DMS53 treated with DMSO at 0.1 percent for 48 hours (cell line): ENCODE results near the gene ARFGEF2.
"Not testable (repeated sequence)": the region's sequence is repeated elsewhere in the genome, so short reads cannot be mapped to it uniquely, and the experiment has no call there.

Source experiments
- DNase-seq: peaks from one replicate; lab custom pipeline; 2025; ENCODE audit not compliant: unreplicated experiment; lab: John Stamatoyannopoulos, UW

ARFGEF2 gene

DNA sequence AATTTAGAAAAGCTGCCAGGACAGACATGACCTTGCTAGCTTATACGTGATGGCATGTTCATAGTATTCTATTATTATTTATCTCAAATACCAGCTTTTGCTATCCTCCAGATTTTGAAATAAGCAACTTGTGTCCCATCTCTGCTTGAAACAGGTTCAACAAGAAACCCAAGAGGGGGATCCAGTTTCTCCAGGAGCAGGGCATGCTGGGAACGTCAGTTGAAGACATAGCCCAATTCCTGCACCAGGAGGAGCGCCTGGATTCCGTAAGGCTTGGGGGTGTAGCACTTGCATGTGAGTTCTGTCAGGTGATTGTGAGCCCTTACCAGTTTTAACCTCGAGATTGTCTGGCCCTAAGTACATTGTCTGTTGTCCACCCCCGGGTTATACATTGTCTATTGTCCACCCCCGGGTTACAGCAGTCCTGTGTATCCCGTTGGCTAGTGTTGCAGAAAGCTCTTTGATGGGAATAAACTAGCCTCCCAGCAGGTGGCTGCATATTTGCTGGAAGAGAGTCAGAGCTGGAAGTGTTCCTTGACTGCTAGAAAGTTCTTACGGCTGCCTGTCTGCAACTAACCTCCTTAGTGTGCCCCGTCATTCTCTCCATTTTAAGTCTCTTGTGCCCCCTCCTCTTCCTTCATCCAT, 63.2 kb downstream of the ARFGEF2 start:
- no peak for DNase-seq

DNA sequence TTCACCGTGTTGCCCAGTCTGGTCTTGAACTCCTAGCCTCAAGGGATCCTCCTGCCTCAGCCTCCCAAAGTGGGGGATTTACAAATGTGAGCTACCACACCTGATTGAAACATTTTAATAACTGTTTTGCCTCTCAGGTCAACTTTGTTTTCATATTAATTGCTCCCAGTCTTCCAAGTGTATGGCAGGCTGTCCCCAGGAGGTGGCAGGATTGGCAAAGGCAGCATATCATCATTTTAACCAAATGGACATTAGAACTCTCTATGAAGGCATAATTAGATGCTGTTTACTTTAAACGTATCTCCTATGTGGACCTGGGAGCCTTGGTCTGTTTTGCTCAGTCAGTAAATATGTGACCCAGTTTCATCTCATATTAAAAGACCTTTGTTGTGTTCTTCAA, 65.4 kb downstream of the ARFGEF2 start:
- DNase-seq, result no peak

DNA sequence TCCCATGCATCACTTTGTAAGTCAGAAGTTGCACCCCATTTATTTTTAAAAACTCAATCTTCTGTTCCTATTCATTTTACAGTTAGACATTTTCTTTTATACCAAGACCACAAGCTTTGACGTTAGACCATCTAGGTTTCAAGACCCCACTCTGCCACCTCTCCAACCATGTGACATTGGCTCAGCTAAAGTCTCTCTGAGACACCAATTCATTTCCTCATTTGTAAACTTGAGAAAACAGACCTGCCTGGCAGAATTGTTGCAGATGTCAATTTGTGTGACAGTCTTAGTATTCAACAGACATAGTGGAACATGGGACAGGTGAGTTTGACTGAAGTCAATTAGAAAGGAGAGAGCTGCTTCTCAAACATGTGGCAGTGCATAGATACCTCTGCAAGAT, 69.0 kb downstream of the ARFGEF2 start:
- DNase-seq, result no peak

DNA sequence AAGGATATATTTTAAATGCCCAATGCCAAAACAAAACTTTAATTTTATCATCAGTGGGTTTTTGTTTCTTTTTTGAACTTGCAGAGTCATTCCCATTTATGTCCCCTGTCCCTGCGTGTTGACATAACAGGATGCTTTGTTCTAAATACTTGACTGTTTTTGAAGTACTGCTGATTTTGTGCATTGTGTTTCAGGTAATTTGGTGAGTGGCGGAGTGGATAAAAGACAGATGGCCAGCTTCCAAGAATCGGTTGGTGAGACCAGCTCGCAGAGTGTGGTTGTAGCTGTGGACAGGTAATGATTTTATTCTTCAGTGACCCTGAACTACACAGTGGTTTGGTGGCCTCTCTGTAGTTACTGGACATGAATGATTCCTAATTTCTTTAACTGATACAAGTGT, 74.1 kb downstream of the ARFGEF2 start:
- peak; percentile 49 for DNase-seq

DNA sequence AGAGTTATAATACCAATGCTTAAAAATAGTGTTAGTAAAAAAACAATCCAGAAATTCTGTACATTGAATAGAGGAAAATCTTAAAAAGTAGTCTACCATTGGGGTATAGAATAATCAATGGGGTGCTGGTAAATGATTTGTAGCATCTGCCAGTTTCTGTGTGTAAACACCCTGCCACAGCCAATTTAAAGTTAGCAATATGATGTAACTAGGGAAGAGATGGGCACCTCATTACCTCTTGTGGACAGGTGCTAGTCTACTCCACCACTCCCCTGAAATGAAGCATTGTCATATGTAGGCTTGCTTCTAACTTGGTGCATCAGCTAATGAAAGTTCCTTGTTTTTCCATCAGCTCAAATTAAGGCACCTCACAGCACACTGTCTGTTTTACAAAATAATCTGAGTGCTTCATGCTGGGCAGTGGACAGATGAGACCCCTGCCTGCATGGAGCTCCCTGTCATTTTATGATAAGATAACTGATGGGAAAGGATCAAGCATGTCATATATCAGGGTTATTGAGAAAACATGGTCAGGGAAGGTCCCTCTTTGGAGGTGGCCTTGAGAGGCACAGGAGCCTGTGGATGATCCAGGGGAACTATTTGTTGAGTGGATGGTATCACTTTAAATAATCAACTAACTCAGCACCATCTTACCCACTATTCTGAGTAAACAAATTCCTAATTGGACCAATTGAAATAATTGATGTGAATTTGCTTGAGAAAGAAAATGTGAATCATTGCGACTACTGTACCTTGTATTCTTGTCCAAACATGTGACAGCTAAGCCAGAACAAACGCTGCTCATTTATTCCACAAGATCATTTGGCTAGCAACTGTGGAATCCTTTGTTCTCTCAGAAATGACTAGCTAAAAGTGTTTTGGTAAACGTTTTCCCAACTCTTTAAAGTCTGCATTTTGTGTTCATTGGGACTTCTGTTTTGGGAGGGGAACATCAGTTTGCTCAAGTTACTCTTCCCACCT, 78.7 kb downstream of the ARFGEF2 start:
- DNase-seq, result no peak

DNA sequence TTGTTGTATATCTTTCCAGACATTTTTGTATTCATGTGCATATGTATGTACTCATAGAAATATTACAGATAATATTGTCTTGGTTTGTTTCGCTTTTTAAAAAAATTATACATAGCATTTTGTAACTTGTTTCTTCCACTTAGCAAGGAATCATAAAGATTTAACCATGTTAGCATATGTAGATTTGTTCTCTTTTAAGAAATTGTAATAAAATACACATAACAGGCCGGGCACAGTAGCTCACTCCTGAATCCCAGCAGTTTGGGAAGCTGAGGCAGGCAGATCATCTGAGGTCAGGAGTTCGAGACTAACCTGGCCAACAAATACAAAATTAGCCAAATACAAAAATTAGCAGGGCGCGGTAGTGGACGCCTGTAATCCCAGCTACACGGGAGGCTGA, 80.2 kb downstream of the ARFGEF2 start:
- no peak for DNase-seq

DNA sequence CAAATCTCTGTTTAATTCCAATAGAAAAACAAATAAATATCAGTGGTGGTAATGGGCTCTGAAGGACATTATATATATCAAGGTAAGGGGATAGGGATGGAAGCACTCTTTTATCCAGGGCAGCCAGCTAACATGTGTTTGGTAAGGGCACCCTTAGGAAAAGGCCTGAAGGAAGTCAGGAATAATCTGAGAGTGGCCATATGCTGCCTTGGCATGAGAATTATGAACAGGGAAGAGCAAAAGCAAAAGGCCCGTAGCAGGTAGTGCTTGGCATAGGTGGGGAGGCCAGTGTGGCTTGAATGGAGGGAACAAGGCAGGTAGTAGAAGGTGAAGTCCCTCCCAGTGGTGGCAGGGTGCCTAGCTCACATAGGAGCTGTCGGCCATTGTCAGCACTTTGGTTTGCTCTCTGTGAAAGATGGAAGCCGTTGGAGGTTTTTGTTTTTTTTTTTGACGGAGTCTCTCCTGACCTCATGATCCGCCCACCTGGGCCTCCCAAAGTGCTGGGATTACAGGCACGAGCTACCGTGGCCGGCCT, 85.0 kb downstream of the ARFGEF2 start:
- no peak for DNase-seq

DNA sequence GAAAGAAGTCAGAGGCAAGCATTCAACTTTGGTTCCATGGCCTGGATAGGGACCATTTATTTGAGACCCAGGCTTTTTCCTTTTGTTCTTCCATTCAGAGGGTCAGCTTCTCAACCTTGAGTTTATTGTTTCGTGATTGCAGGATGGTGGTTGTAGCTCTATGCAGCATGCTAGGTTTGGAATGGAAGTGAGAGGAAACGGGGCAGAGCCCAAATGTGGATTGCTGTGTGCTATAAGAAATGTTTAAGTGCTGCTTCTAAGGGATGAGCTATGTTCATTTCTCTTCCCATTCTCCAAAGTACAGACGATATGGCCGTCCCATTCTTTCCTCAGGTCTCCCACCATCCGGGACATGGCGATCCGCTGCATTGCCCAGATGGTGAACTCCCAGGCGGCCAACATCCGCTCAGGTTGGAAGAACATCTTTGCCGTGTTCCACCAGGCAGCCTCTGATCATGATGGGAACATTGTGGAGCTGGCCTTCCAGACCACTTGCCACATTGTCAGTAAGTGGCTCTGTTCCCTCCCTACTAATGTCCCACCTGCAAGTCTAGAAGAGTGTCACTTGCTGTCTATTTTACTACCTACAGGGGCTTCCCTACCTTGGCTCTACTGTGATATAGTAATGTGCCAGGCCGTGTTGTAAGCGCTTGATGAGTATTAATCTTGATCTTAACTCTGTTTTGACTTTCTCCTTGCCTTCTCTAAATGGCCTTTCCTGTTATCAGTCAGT, 88.6 kb downstream of the ARFGEF2 start:
- DNase-seq, result no peak

DNA sequence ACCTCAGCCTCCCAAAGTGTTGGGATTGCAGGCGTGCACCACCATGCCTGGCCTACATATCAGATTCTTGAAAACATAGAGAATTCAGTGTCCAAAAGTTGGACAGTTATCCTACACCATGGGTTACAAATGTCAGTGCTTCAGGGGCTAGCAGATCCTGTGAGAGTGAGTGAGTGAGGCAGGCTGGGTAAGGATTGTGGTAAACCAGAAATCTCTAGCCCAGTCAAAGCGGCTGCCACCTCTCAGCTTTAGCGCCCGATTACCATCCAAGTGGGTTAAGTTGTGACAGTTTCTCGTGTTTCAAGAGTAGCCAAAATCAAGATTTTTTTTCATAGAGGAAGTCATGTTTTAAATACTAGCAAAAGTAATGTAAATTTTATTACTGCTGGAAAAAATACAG, 102.7 kb downstream of the ARFGEF2 start:
- no peak for DNase-seq

DNA sequence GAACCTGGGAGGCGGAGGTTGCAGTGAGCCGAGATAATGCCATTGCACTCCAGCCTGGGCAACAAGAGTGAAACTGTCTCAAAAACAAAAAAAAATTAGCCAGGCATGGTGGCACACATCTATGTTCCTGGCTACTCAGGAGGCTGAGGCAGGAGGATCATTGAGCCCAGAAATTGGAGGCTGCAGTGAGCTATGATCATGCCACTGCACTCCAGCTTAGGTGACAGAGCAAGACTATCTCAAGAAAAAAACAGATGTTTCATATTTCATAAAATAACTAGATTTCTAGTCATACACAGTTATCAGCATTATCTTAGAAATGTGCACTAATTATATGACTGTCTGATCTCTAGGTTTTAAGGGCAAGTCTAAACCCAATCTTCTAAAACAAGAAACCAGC, 106.7 kb downstream of the ARFGEF2 start:
- not testable (repeated sequence) for DNase-seq

DNA sequence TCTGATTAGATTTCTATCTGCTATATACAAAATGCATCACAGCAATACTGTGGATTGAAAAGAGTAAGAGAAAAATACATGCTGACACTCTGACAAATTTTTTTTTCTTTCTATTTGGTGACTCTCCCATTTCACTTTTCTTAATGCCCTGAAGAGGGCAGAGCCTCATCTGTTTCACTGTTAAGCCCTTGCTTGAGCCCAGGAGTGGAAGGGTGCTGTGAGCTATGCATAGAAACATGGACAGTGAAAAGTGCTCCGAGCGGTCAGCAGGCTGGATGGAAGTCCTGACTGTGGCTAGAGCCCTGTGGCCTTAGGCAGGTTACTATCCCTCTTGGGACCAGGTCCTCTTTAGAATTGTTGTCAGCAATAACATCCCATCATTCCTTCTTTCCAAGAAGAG, 107.2 kb downstream of the ARFGEF2 start:
- DNase-seq, result no peak

DNA sequence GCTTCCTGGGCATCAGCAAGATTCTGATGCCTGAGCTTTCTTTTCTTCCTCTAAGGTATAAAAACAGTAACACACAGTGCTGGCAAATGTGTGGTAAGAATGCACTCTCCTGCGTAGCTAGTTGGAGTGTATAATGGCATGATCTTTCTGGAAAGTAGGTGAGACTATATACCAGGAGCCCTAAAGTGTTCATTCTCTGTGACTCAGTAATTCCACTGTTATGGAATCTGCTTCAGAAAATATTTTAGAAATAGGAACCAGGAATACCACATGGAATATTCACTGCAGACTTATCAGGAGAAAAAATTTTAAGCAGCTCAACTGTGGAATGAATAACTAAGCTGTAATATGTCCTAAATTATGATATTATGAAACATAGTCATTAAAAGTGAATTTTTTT, 107.7 kb downstream of the ARFGEF2 start:
- DNase-seq, result no peak

DNA sequence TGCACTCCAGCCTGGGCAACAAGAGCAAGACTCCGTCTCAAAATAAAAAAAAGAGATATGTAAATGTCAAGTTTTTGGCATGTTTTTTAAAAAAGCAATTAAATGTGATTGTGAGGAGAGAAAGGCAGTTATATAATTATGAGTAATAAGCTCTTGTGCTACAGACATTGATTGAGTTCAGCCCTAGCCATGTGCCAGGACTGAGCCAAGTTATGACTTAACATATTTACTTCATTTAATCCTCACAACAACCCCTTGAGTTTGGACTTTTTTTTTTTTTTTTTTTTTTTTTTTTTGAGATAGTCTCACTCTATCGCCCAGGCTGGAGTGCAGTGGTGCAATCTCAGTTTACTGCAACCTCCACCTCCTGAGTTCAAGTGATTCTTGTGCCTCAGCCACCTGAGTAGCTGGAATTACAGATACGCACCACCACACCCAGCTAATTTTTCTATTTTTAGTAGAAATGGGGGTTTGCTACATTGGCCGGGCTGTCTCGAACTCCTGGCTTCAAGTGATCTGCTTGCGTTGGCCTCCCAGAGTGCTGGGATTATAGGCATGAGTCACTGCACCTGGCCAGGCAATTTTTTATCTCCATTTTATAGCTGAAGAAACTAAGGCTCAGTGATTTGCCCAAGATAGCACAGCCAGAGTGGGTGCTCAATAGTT, 109.6 kb downstream of the ARFGEF2 start:
- DNase-seq, result no peak

DNA sequence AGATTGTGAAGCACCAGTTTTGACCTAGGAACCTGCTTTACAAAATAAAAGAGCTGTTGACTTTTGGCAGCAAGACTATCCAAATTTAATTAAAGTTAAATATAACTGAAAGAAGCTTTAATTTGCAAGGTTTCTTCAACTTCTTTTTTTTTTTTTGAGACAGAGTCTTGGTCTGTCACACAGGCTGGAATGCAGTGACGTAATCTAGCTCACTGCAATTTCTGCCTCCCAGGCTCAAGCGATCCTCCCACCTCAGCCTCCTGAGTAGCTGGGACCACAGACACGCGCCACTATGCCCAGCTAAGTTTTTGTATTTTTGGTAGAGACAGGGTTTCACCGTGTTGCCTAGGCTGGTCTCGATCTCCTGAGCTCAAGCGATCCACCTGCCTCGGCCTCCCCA, 110.9 kb downstream of the ARFGEF2 start:
- no peak for DNase-seq

DNA sequence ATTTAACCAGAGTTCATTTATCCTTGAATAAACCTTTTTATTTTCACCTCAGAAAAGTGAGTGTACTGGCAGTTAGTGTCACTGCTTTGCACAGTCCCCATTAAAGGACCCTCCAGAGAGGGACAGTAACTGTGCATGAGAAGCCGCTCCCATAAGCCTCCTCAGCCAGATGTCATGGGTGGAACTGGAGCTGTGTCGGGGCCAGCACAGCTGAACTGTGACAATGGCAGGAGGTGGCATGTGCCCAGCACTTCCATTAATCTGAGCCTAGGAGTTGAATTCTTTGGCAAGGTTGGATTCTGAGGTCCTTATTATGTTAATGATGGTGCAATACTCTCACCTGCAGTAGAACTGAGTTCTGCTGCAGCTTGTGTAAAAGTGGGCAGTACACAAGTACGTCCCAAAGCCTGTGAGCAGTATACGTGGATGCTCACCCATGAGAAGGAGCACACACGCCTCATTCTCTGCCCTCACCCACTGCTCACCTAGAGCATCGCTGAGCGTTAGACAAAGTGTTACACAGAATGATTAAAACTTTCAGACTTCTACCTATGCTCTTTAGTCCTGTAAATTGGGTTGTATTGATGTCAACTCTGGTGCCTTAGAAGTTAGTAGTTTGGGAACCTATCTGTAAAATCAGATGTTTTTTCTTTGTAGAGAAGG, 112.7 kb downstream of the ARFGEF2 start:
- no peak for DNase-seq

DNA sequence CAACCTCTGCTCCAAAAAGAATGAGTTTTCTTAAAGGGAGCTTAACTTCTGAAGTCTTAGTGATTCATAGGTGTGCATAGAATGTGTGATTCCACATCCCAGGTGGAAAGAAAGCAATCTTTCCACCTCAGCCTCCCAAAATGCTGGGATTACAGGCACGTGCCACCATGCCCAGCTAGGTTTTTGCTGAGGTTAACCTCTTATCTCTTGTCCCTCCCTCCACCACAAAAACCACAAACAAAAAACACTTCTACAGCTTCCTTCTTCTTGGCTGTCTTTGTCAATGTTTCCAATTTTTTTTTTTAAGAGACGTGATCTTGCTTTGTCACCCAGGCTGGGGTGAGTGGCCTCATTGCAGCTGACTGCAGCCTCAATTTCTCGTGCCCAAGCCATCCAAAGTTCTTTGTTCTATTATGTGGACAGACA, 116.5 kb downstream of the ARFGEF2 start:
- no peak for DNase-seq

DNA sequence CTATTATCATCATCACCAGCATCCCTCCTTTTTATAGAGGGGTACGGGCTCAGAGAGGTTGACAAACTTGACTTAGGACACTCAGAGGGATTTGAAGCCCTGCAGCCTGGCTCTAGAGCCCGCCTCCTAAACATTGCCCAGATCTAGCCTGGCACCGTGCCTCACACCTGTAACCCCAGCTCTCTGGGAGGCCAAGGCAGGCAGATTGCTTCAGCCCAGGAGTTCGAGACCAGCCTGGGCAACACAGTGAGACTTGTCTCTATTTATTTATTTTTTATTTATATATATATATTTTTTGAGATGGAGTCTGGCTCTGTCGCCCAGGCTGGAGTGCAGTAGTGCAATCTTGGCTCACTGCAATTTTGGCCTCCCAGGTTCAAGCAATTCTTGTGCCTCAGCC, 118.3 kb downstream of the ARFGEF2 start:
- DNase-seq, result no peak

DNA sequence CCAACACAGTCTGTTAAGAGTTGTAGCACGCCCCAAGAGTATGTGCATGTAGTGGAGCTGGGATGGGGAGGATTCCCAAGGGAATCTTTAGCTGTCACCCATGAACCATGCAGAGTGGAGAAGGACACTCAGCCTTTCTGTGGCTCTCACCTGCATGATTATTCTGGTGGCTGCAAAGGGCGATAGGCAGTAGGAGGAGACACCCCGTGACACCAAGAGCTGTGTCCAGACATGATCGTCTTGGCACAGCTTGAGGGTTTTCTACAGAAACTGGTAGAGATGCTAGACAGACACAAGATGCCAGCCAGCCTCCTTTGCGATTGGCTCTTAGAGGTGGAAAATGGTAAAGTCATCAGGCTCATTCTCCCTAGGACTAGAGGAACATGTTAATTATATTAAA, 121.5 kb downstream of the ARFGEF2 start:
- DNase-seq, result no peak

DNA sequence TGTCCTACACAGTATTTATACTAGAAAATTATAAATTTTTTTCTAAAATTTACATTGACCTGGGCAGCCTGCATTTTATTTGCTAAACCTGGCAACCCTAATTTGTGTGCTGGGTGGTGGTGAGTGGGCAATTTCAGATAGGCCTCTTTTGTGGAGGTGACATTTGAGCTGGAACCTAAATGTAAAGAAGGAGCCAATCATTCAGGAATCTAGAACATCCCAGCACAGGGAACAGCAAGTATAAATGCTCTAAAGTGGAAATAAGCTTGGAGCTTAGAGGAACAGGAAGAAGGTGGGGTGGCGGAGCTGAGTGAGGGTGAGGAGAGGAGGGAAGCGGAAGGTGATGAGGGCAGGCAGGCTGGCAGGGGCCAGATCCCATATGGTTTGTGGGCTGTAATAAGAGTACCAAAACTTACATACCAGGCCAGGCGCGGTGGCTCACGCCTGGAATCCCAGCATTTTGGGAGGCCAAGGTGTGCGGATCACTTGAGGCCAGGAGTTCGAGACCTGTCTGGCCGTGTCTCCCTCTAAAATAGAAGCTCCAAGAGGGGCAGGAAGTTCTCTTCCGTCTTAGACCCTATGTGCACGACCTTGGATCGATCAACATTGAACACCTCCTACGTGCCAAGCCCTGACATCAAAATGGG, 124.1 kb downstream of the ARFGEF2 start:
- DNase-seq, result no peak
